Mesenchymal stem cell (in vitro differentiated cells and primary cell): ENCODE measurements around the gene BABAM1.
A peak's percentile ranks its signal among the peaks of the same experiment; 100 is the strongest.

Experiments used
- DNase-seq: peaks from one replicate; pipeline ENCODE4 v3.0.0-alpha.2; 2013
- H2AFZ ChIP-seq: one replicate; pipeline ENCODE4 v1.6.1; 2013; ENCODE audit warnings: low read depth, mild to moderate bottlenecking, control low read depth, inconsistent platforms, low read length, moderate library complexity
- H2AK5ac ChIP-seq: 2 replicates; pipeline ENCODE4 v1.6.1; 2013; ENCODE audit warnings: low read length, moderate library complexity, mild to moderate bottlenecking, inconsistent platforms; ENCODE audit not compliant: severe bottlenecking
- H2BK120ac ChIP-seq: one replicate; pipeline ENCODE4 v1.6.1; 2013; ENCODE audit warnings: low read depth, mild to moderate bottlenecking, inconsistent platforms, low read length, moderate library complexity
- H2BK12ac ChIP-seq, 2 experiments: one replicate each; pipeline ENCODE4 v1.6.1; 2013; ENCODE audit warnings: inconsistent platforms in 2 of 2, low read length in 2 of 2, mild to moderate bottlenecking in 2 of 2, moderate library complexity in 2 of 2, control low read depth in 1 of 2
- H2BK15ac ChIP-seq: one replicate; pipeline ENCODE4 v1.6.1; 2013; ENCODE audit warnings: mild to moderate bottlenecking, low read depth, inconsistent platforms; ENCODE audit not compliant: poor library complexity, severe bottlenecking
- H2BK5ac ChIP-seq: 2 replicates; pipeline ENCODE4 v1.6.1; 2013; ENCODE audit warnings: low read depth, mild to moderate bottlenecking, low read length, control low read depth, inconsistent platforms; ENCODE audit not compliant: poor library complexity, severe bottlenecking
- H3K14ac ChIP-seq, 2 experiments: one replicate each; pipeline ENCODE4 v1.6.1; 2013; ENCODE audit warnings: inconsistent platforms in 2 of 2, low read length in 2 of 2, control low read depth in 1 of 2, mild to moderate bottlenecking in 1 of 2, moderate library complexity in 1 of 2
- H3K18ac ChIP-seq, 2 experiments: one replicate each; pipeline ENCODE4 v1.6.1; 2013; ENCODE audit warnings: inconsistent platforms in 2 of 2, low read length in 2 of 2, control low read depth in 1 of 2, low read depth in 1 of 2, mild to moderate bottlenecking in 1 of 2
- H3K23ac ChIP-seq, 2 experiments: one replicate each; pipeline ENCODE4 v1.6.1; 2013; ENCODE audit warnings: inconsistent platforms in 2 of 2, low read length in 2 of 2, mild to moderate bottlenecking in 2 of 2, moderate library complexity in 2 of 2, control low read depth in 1 of 2
- H3K27ac ChIP-seq: 2 replicates; pipeline ENCODE4 v1.5.1; 2013; ENCODE audit warnings: mild to moderate bottlenecking, moderate library complexity, low read length, control low read depth, inconsistent platforms; ENCODE audit not compliant: poor library complexity, severe bottlenecking
- H3K27me3 ChIP-seq, 2 experiments: 2 replicates each; pipeline versions ENCODE4 v1.6.1 to v1.7.0; 2013; ENCODE audit warnings: low read length in 2 of 2, mild to moderate bottlenecking in 2 of 2, moderate library complexity in 2 of 2, control low read depth in 1 of 2, inconsistent platforms in 1 of 2; ENCODE audit not compliant: control insufficient read depth in 1 of 2, insufficient read depth in 1 of 2
- H3K36me3 ChIP-seq, 2 experiments: 2 replicates each; pipeline versions ENCODE4 v1.6.1 to v1.7.0; 2013; ENCODE audit warnings: low read length in 2 of 2, control low read depth in 1 of 2, inconsistent platforms in 1 of 2, low read depth in 1 of 2, mild to moderate bottlenecking in 1 of 2; ENCODE audit not compliant: insufficient read depth in 2 of 2, control insufficient read depth in 1 of 2
- H3K4ac ChIP-seq, 2 experiments: one replicate each; pipeline ENCODE4 v1.6.1; 2013; ENCODE audit warnings: inconsistent platforms in 2 of 2, low read length in 2 of 2, mild to moderate bottlenecking in 2 of 2, moderate library complexity in 2 of 2, control low read depth in 1 of 2, low read depth in 1 of 2
- H3K4me1 ChIP-seq: 2 replicates; pipeline ENCODE4 v1.6.1; 2013; ENCODE audit warnings: low read depth, low read length, control low read depth; ENCODE audit not compliant: control insufficient read depth, insufficient read depth
- H3K4me2 ChIP-seq: 2 replicates; pipeline ENCODE4 v1.6.1; 2013; ENCODE audit warnings: low read length, mild to moderate bottlenecking, inconsistent platforms; ENCODE audit not compliant: poor library complexity, severe bottlenecking
- H3K4me3 ChIP-seq, 2 experiments: 2 replicates each; pipeline versions ENCODE4 v1.5.1 to v1.7.0; 2013; ENCODE audit warnings: low read length in 2 of 2, mild to moderate bottlenecking in 2 of 2, control low read depth in 1 of 2, low read depth in 1 of 2; ENCODE audit not compliant: insufficient read depth in 1 of 2
- H3K79me1 ChIP-seq: replicated peaks from 2 replicates; pipeline ENCODE4 v1.6.1; 2013; ENCODE audit warnings: mild to moderate bottlenecking, control low read depth, low read length, inconsistent platforms; ENCODE audit not compliant: poor library complexity, severe bottlenecking
- H3K9ac ChIP-seq: 2 replicates; pipeline ENCODE4 v1.7.0; 2013; ENCODE audit warnings: mild to moderate bottlenecking, low read length, moderate library complexity
- H3K9me3 ChIP-seq: 2 replicates; pipeline ENCODE4 v1.7.0; 2013; ENCODE audit warnings: mild to moderate bottlenecking, low read length; ENCODE audit not compliant: control insufficient read depth
- H4K8ac ChIP-seq: one replicate; pipeline ENCODE4 v1.6.1; 2013; ENCODE audit warnings: inconsistent platforms, mild to moderate bottlenecking, low read length, moderate library complexity
- H4K91ac ChIP-seq: one replicate; pipeline ENCODE4 v1.6.1; 2013; ENCODE audit warnings: mild to moderate bottlenecking, low read length, inconsistent platforms
- WGBS: methylation state at CpG from one replicate; pipeline ENCODE4 v1.1.7; 2013; ENCODE audit warnings: mixed read lengths; 5-methylcytosine and 5-hydroxymethylcytosine counted together

BABAM1 gene

GRCh38 chr19:17327654-17328516 lies 60.6 kb downstream of the BABAM1 start:
- DNase-seq, result peak; percentile 87
- H3K23ac ChIP-seq, result no peak overlapping the region
- H2AK5ac ChIP-seq, result no peak overlapping the region
- H3K14ac ChIP-seq, result no peak overlapping the region
- no peak overlapping the region for H3K4ac ChIP-seq
- 13% methylated on average over 48 of the region's 64 CpGs for WGBS
- H2BK120ac ChIP-seq, result peak overlapping the region; percentile 24
- no peak overlapping the region for H2BK12ac ChIP-seq
- H3K18ac ChIP-seq, result peak overlapping the region in 1 of 2 experiments; percentile 28
- H2BK15ac ChIP-seq, result no peak overlapping the region
- H3K36me3 ChIP-seq, result peaks cover 19 to 49% of the 10 kb centered on the region in 2 experiments
- H4K91ac ChIP-seq, result no peak overlapping the region
- peaks cover 7% of the 10 kb centered on the region for H3K79me1 ChIP-seq
- H3K4me3 ChIP-seq, result peak overlapping the region in 1 of 2 experiments; percentile 40
- H2BK5ac ChIP-seq, result no peak overlapping the region
- H4K8ac ChIP-seq, result peak overlapping the region; percentile 19
- peak overlapping the region; percentile 85 for H3K4me2 ChIP-seq
- H3K4me1 ChIP-seq, result peaks cover 38% of the 10 kb centered on the region
- no peaks in the 10 kb centered on the region for H3K9me3 ChIP-seq
- no peak overlapping the region for H3K27ac ChIP-seq
- H3K9ac ChIP-seq, result no peak overlapping the region
- H2AFZ ChIP-seq, result no peak overlapping the region
- H3K27me3 ChIP-seq, result no peaks in the 10 kb centered on the region
